Neural crest cell (in vitro differentiated cells): Measurements from ENCODE around the gene USP30. TPM values are rescaled to one million over a fixed set of nuclear protein-coding genes. Genes with fewer than 3 reads are reported as not detected.
A peak's percentile ranks its signal among the peaks of the same experiment; 100 is the strongest.

Source experiments
- DNase-seq: peaks from one replicate; pipeline ENCODE4 v3.0.0; 2021; ENCODE audit warnings: low read depth, mixed read lengths, low spot score
- H3K27ac Mint-ChIP-seq: one replicate; pipeline ENCODE4 v1.8.0; 2021; ENCODE audit warnings: mild to moderate bottlenecking, mixed read lengths; ENCODE audit not compliant: unreplicated experiment
- H3K27me3 Mint-ChIP-seq: 2 replicates; pipeline ENCODE4 v1.8.0; 2021; ENCODE audit warnings: low read depth, mild to moderate bottlenecking, mixed read lengths
- H3K36me3 Mint-ChIP-seq: 2 replicates; pipeline ENCODE4 v1.8.0; 2021; ENCODE audit warnings: low read depth, mild to moderate bottlenecking, mixed read lengths
- H3K4me1 Mint-ChIP-seq: 2 replicates; pipeline ENCODE4 v1.8.0; 2021; ENCODE audit warnings: mixed read lengths
- H3K4me3 Mint-ChIP-seq: one replicate; pipeline ENCODE4 v1.8.0; 2021; ENCODE audit warnings: mild to moderate bottlenecking, mixed read lengths
- H3K9me3 Mint-ChIP-seq: 2 replicates; pipeline ENCODE4 v1.8.0; 2021; ENCODE audit warnings: mixed read lengths
- total RNA-seq: library from RNA; stranded (reverse); gene quantifications from 2 replicates; pipeline ENCODE4 v1.2.1, GENCODE V29; 2021
- TF ChIP-seq, protein P1 (sequence below): fragments of 200-600 bp; sonication (generic); conservative IDR thresholded peaks from 2 replicates; pipeline ENCODE4 v1.5.0; 2021; ENCODE audit warnings: antibody characterized with exemption, mild to moderate bottlenecking

The USP30 gene
- total RNA-seq, 1 donor from 2014 or later, result 20.9 TPM

GRCh38 chr12:109085590-109085989 lies 33.2 kb downstream of the USP30 start:
- H3K9me3 Mint-ChIP-seq, result no peaks in the 10 kb centered on the region

DNA sequence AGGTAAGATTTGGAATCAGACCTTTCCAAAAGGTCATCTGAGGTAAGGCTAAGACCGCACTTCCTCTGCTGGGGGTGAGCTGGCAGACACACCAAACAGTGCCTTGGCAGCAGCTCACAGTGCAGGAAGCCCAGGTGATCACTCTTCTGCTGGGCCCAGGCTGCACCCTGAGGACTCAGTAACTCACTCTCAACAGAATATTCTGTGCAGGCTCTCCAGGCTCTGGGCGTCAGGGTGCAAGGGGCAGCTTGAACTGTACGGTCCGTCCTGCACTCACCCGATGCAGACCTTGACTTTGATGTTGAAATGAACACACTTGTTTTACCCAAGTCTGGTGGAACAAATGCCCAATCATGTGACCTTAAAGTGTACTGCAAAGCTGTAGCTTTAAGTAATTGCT lies 34.9 kb downstream of the USP30 start:
- Mint-ChIP-seq H3K4me1 (peaks cover 14% of the 10 kb centered on the region), H3K4me3 (no peak overlapping the region)

More at GRCh38 chr12:109085590-109085989, 33.2 kb downstream of the USP30 start:
- H3K27me3 Mint-ChIP-seq, result no peaks in the 10 kb centered on the region
- H3K27ac Mint-ChIP-seq, result no peak overlapping the region
- no peak for DNase-seq
- H3K4me1 Mint-ChIP-seq, result peaks cover 3% of the 10 kb centered on the region
- TF ChIP-seq, protein P1, sequence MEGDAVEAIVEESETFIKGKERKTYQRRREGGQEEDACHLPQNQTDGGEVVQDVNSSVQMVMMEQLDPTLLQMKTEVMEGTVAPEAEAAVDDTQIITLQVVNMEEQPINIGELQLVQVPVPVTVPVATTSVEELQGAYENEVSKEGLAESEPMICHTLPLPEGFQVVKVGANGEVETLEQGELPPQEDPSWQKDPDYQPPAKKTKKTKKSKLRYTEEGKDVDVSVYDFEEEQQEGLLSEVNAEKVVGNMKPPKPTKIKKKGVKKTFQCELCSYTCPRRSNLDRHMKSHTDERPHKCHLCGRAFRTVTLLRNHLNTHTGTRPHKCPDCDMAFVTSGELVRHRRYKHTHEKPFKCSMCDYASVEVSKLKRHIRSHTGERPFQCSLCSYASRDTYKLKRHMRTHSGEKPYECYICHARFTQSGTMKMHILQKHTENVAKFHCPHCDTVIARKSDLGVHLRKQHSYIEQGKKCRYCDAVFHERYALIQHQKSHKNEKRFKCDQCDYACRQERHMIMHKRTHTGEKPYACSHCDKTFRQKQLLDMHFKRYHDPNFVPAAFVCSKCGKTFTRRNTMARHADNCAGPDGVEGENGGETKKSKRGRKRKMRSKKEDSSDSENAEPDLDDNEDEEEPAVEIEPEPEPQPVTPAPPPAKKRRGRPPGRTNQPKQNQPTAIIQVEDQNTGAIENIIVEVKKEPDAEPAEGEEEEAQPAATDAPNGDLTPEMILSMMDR, result no peak
- H3K4me3 Mint-ChIP-seq, result no peak overlapping the region
- peaks cover 3% of the 10 kb centered on the region for H3K36me3 Mint-ChIP-seq

GRCh38 chr12:109088818-109089217 lies 36.4 kb downstream of the USP30 start:
- no peaks in the 10 kb centered on the region for H3K27me3 Mint-ChIP-seq
- TF ChIP-seq, protein P1, result no peak
- no peak for DNase-seq
- H3K9me3 Mint-ChIP-seq, result no peaks in the 10 kb centered on the region
- H3K27ac Mint-ChIP-seq, result no peak overlapping the region
- H3K4me1 Mint-ChIP-seq, result peaks cover 29% of the 10 kb centered on the region
- H3K4me3 Mint-ChIP-seq, result no peak overlapping the region
- peaks cover 6% of the 10 kb centered on the region for H3K36me3 Mint-ChIP-seq

More for the DNA sequence above, 34.9 kb downstream of the USP30 start:
- no peaks in the 10 kb centered on the region for H3K9me3 Mint-ChIP-seq
- H3K27ac Mint-ChIP-seq, result no peak overlapping the region
- H3K36me3 Mint-ChIP-seq, result peaks cover 5% of the 10 kb centered on the region
- TF ChIP-seq, protein P1, result no peak
- no peak for DNase-seq
- no peaks in the 10 kb centered on the region for H3K27me3 Mint-ChIP-seq

DNA sequence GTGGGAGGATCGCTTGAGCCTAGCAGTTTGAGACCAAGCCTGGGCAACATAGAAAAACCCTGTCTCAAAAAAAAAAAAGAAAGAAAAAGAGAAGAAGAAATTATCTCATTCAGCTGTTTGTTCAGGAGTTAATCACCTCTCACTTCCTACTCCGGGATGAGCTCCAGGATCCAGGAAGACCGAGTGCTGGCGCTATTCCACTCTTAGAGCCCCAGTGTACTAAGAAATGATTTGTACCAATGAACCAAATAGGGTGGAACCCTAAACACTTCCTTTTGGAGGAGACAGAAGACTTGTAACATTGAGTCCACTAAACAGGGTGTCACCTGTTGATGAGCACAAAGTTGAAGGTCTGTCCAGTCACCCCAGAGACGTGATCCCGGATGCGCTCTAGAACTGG lies 37.3 kb downstream of the USP30 start:
- H3K9me3 Mint-ChIP-seq, result no peaks in the 10 kb centered on the region
- H3K27me3 Mint-ChIP-seq, result no peaks in the 10 kb centered on the region
- peaks cover 6% of the 10 kb centered on the region for H3K36me3 Mint-ChIP-seq
- DNase-seq, result no peak
- H3K27ac Mint-ChIP-seq, result no peak overlapping the region
- peaks cover 33% of the 10 kb centered on the region for H3K4me1 Mint-ChIP-seq
- no peak overlapping the region for H3K4me3 Mint-ChIP-seq
- TF ChIP-seq, protein P1, result no peak

DNA sequence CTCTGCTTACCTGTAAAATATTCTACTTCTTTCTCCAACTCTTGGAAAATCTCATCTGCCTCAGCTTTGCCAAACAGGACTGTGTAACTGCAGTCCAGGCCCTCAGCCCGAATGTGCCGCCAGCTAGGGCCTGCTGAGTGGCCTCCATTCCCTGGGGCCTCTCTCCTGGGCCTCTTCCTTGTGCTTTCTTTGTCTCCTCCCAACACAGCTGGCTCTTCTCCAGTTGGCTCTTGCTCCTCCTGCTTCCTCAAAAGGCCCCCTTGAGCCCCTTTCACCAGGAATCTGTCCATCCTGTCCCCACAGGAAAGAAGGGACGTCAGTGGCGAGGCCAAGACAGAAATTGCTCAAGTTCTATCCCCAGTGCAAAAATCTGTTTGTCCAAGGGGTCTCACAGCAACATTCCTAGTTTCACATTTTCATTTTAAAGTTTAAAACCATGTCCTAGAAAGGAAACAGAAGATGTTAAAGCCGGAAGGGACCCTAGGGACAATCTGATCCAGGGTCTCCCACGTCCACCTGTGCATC lies 40.2 kb downstream of the USP30 start:
- Mint-ChIP-seq H3K9me3 (no peaks in the 10 kb centered on the region), H3K4me3 (peak overlapping the region; percentile 84), H3K4me1 (peaks cover 37% of the 10 kb centered on the region), H3K27me3 (no peaks in the 10 kb centered on the region), H3K27ac (peak overlapping the region; percentile 75), H3K36me3 (peaks cover 6% of the 10 kb centered on the region)
- TF ChIP-seq, protein P1, result no peak
- DNase-seq, result no peak
